ENCODE measurements around the gene IRF2BP2. TPM values are rescaled to one million over a fixed set of nuclear protein-coding genes. Genes with fewer than 3 reads are reported as not detected.

IRF2BP2 gene
- total RNA-seq: 100 to 1,000 TPM; 176 TPM
- long read RNA-seq, full-length matches to known transcripts: 129 of 290 reads
- long read RNA-seq, partial matches to known transcripts: 0 of 290 reads
- long read RNA-seq, other reads (novel, unspliced or antisense): 161 of 290 reads

GRCh38 chr1:234610061-234610665, at the start of gene IRF2BP2:
Gene IRF2BP2 (minus strand): TSS chr1:234610178. CDS start chr1:234609494, 684 bp downstream.
- DNase-seq (peak; percentile 84 to 87), ATAC-seq (peak; percentile 29)
- intact Hi-C loops (cut with DNase I, micrococcal nuclease): loop anchor here in 1 of 2 donors (5.0 kb wide), 1 partner anchor 107 kb away; no protein-coding TSS in a partner anchor

DNA sequence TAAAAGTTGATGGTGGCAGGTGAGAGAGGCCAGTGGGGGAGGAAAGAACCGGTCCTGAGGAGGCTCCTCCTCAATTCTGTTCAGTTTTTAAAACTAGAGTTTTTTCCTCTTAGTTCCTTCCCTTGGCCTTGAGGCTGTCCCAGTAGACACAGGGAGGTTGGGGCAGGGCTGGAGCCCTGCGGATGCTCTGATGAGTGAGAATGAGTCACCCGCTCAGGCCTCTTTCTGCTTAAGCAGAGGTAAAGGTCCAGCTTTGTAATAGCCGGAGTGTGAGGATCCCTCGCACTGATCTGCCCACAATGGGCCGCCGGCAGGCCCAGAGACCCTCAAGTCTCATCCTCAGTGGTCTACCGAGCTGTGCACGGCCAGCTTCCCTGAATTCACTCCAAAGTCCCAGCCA, 49.6 kb upstream of the IRF2BP2 start:
- intact Hi-C loops (cut with DNase I, micrococcal nuclease): no loop called here
- ATAC-seq (no peak), DNase-seq (no peak)

DNA sequence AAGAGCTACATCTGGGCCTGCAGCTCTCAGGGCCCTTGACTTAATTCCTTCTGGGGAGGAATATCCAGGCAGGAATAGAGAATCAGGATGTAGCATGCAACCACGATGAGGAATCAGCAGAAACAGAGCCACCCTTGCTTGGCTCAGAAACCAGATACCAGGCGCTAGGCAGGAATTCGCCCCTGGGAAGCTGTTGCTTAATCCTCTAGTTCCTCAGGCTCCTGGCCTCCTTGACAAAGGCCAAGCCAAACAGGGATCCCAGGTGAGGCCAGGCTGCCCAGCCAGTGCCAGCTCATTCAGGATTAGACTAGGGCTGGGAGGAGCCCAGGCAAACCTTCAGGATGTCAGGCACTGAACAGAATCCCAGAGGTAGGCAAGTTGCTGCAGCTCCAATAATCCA, 48.2 kb upstream of the IRF2BP2 start:
- DNase-seq (no peak), ATAC-seq (peak; percentile 23)
- intact Hi-C loops (cut with DNase I, micrococcal nuclease): no loop called here

GRCh38 chr1:234656944-234657654, 47.1 kb upstream of the IRF2BP2 start:
- DNase-seq (no peak), ATAC-seq (peak; percentile 83)
- intact Hi-C loops (cut with DNase I, micrococcal nuclease): no loop called here

DNA sequence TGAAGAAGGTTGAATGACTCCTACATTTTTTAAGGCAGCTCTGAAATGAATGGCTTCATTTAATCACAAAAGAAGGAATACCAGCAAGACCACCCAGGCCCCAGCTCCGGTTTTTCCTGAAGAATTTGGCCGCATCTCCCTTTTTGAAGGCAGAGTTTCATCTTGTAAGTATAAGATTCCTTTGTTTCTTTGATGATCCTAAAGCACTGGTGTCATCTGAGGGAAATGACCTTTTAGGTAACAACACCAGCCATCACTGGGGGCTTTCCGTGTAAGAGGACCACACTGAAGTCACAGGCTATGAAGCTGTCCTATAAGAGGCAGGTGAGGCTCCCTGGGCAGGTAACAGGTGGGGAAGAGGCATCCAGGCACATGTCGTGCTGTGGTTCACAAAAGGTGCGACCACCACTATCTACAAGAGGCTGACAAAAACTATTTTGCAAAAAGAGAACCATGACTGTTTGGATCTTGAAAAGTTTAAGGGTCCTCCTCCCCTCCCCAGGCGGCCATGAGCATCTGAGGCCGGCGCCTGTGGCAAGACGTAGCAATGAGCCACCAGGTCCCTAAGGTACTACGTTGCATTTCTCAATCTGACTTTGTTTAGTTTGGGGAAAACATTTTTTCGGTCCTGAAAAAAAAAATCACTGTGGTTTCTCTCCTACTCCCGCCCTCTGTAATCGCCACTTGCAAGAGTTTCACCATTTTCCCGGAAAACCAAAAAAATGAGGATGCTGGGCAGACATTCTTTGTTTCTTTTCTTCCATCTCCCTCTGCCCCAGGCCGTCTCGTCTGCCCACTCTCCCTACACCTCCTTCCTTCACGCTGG, 46.3 kb upstream of the IRF2BP2 start:
- ATAC-seq (no peak), DNase-seq (no peak)
- intact Hi-C loops (cut with DNase I, micrococcal nuclease): no loop called here

DNA sequence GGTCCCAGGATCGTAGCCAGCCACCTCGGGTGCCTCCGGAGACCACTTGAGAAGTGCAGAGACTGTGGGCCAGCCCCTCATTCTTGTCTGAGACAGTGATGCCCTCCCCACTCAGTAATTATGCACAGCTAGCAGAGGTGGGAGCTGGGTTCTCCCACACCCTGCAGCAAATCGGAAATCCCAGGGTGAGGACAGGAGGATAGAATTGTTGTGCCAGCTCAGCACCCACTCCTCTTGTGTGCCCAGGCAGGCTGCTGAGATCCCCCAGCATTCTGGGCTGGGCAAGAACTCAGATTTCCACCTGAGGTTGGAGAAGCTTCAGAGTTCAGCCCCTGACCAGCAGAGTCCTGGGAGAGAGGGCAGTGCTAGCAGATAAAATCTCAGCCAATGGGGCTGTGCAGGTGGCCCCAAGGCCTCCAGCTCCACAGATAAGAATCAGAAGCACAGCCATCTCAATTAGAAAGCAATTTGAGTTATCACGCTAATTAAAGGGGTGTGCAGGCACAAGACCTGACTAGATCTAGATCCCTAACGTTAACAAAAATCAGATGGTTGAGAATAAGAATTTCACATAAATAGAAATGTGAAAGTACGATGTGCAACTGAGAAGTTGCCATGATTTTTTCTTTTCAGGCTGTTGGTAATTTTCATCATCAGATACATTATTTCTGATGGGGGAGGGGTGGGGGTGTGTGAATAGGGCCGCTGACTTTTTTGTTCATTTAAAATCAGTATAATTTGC, 45.5 kb upstream of the IRF2BP2 start:
- ATAC-seq: no peak
- intact Hi-C loops (cut with DNase I, micrococcal nuclease): no loop called here
- DNase-seq: no peak

DNA sequence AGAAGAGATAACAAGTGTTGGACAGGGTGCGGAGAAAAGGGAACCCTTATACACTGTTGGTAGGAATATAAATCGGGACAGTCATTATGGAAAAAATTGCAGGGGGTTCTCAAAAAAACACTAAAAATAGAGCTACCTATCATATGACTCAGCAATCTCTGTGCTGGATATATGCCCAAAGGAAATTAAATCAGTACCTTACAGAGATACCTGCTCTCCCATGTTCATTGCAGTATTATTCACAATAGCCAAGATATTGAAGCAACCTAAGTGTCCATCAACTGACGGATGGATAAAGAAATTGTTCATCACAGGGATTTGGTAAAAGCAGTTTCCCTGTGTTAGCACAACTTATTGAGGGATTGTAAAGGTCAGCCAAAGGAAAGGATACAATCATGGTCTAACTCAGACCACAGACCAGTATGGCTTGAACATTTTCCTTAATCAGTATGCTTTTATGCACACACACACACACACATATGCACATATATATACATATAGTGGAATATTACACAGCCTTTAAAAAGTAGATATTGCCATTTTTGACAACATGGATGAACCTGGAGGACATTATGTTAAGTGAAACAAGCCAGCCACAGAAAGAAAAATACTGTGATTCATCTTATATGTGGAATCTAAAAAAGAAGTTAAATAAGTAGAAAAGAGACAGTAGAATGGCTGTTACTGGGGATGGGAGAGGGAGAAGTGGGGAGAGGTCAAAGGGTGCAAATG, 44.2 kb upstream of the IRF2BP2 start:
- intact Hi-C loops (cut with DNase I, micrococcal nuclease): no loop called here
- DNase-seq (no peak), ATAC-seq (no peak)

GRCh38 chr1:234649432-234650081, 39.6 kb upstream of the IRF2BP2 start:
- intact Hi-C loops (cut with DNase I, micrococcal nuclease): no loop called here
- ATAC-seq: no peak

GRCh38 chr1:234647758-234648157, 37.8 kb upstream of the IRF2BP2 start:
- DNase-seq (no peak), ATAC-seq (no peak)
- intact Hi-C loops (cut with DNase I, micrococcal nuclease): no loop called here

More at GRCh38 chr1:234649432-234650081, 39.6 kb upstream of the IRF2BP2 start:
- DNase-seq: no peak

GRCh38 chr1:234647245-234647644, 37.3 kb upstream of the IRF2BP2 start:
- intact Hi-C loops (cut with DNase I, micrococcal nuclease): no loop called here
- ATAC-seq: no peak

DNA sequence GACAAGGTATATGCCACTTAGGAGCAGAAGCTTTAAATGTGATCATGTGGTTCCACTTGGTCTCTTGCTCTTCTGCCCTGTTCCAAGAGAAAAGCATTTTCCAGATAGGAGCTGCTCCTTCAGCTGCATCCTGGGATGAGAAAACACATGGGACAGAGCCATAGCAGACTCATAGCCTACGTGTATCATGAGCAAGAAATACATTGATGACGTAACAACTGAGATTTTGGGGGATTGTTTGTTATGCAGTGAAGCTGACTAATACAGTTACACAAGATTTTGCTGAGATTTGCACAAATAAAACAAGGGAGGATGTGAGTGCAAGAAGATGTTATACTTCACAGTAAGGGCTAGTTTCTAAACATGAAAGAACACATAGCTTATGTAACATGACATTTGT, 36.0 kb upstream of the IRF2BP2 start:
- intact Hi-C loops (cut with DNase I, micrococcal nuclease): no loop called here
- DNase-seq (no peak), ATAC-seq (no peak)

More at GRCh38 chr1:234647245-234647644, 37.3 kb upstream of the IRF2BP2 start:
- no peak for DNase-seq

DNA sequence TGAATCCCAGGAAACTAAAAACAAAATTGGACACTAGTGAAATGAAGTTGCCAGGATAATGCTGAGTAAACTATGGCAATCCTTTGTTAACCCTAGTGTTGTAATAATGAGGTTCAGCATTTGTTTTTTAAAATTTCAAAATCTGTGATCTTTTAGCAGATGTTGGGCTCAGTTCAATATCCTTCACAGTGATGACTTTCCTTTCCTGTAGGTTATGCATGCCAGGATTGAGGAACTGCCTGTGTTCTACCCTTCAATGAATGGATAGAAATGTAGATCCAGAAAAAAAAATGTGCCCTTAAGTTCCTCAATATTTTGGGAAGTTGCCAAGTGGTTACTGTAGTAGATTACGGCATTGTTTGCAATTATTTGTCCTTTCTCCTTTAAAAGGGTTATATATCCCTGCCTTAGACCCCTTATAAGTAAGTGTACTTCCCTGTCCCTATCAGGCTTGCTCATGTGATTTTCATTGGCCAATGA, 35.5 kb upstream of the IRF2BP2 start:
- intact Hi-C loops (cut with DNase I, micrococcal nuclease): no loop called here
- DNase-seq: no peak
- ATAC-seq: peak; percentile 44

DNA sequence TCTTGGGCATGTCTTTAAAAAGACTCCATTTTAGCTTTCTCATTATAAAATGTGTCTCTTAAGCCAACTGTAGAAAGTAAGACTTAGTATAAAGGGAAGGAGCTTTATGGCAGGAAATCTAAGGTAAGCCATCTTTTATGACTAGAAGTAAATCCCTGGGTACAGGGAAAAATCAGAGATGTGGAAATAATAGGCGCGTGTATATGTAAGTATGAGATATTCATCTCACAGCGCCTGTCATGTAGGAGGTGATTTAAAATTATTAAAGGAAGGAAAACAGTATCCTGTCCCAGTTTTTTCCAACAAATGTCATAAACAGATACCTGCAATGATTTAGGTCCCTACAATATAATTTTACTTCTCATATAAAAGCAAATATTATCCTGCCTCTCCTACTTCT, 35.0 kb upstream of the IRF2BP2 start:
- ATAC-seq: peak; percentile 55
- intact Hi-C loops (cut with DNase I, micrococcal nuclease): no loop called here
- DNase-seq: no peak

- DNase-seq (no peak), ATAC-seq (no peak)
- intact Hi-C loops (cut with DNase I, micrococcal nuclease): no loop called here
These were observed 33.8 kb upstream of the IRF2BP2 start for GRCh38 chr1:234643850-234644134.

- intact Hi-C loops (cut with DNase I, micrococcal nuclease): no loop called here
- DNase-seq (peak; percentile 72 to 73), ATAC-seq (peak; percentile 70)
These were observed 33.3 kb upstream of the IRF2BP2 start for GRCh38 chr1:234643111-234643849.

- ATAC-seq (no peak), DNase-seq (no peak)
- intact Hi-C loops (cut with DNase I, micrococcal nuclease): no loop called here
These were observed 32.5 kb upstream of the IRF2BP2 start for GRCh38 chr1:234642428-234642827.

- no peak for ATAC-seq
- intact Hi-C loops (cut with DNase I, micrococcal nuclease): no loop called here
- no peak for DNase-seq
These were observed 30.0 kb upstream of the IRF2BP2 start for GRCh38 chr1:234639961-234640360.
